ENCODE measurements around the gene SHANK3. TPM values are rescaled to one million over a fixed set of nuclear protein-coding genes. Genes with fewer than 3 reads are reported as not detected.

Gene SHANK3
- total and polyA plus RNA-seq, 7 donors: 4.2 to 16.3 (median 9.3) TPM

GRCh38 chr22:50673231-50674129 is 857 bp downstream of the SHANK3 start:
- H3K36me3 ChIP-seq (ENCODE audit: insufficient read depth in 1 of 2, low read depth in 1 of 2): no peaks in the 10 kb centered on the region
- H3K27me3 ChIP-seq (ENCODE audit: insufficient read depth in 3 of 3, low read length in 2 of 3): peaks cover 0 to 57% (median 12%) of the 10 kb centered on the region in 3 donors
- peak overlapping the region; percentile 61 for H3K27ac ChIP-seq
- ATAC-seq (peak in 1 of 4 donors; percentile 13), DNase-seq (no peak)
- WGBS, 3 donors: 2 to 4% (median 3%) methylated on average over 41 to 69 of the region's 69 CpGs
- peak overlapping the region; percentile 63 for H3K4me3 ChIP-seq
- H3K9me3 ChIP-seq: no peaks in the 10 kb centered on the region
- intact Hi-C loops (cut with DNase I): no loop called here
- no peak for TF ChIP-seq CTCF (IDR thresholded peaks at IDR 0.05)
- H3K4me1 ChIP-seq: no peaks in the 10 kb centered on the region

GRCh38 chr22:50674130-50674500 is 1.5 kb downstream of the SHANK3 start:
- ATAC-seq (no peak), DNase-seq (no peak)
- TF ChIP-seq CTCF (IDR thresholded peaks at IDR 0.05): no peak
- Histone ChIP-seq H3K27ac (no peak overlapping the region), H3K9me3 (no peaks in the 10 kb centered on the region), H3K4me3 (peak overlapping the region; percentile 63), H3K36me3 (ENCODE audit: insufficient read depth in 1 of 2, low read depth in 1 of 2) (peaks cover 0 to 3% of the 10 kb centered on the region in 2 donors), H3K27me3 (ENCODE audit: insufficient read depth in 3 of 3, low read length in 2 of 3) (peaks cover 0 to 56% (median 12%) of the 10 kb centered on the region in 3 donors), H3K4me1 (no peaks in the 10 kb centered on the region)
- 0 to 1% (median 0%) methylated on average over 3 to 18 of the region's 43 CpGs for WGBS, 3 donors
- intact Hi-C loops (cut with DNase I): no loop called here

- ATAC-seq: no peak
- peaks cover 0 to 51% (median 12%) of the 10 kb centered on the region in 3 donors for H3K27me3 ChIP-seq (ENCODE audit: insufficient read depth in 3 of 3, low read length in 2 of 3)
- intact Hi-C loops (cut with DNase I): no loop called here
These were observed 2.3 kb downstream of the SHANK3 start for GRCh38 chr22:50674606-50675552.

More at GRCh38 chr22:50674606-50675552, 2.3 kb downstream of the SHANK3 start:
- Histone ChIP-seq H3K27ac (no peak overlapping the region), H3K9me3 (no peaks in the 10 kb centered on the region), H3K4me3 (peak overlapping the region; percentile 60), H3K4me1 (no peaks in the 10 kb centered on the region), H3K36me3 (ENCODE audit: insufficient read depth in 1 of 2, low read depth in 1 of 2) (peaks cover 0 to 3% of the 10 kb centered on the region in 2 donors)
- WGBS, 3 donors: 5 to 9% (median 7%) methylated on average over 41 to 105 of the region's 105 CpGs
- no peak for DNase-seq
- no peak for TF ChIP-seq CTCF (IDR thresholded peaks at IDR 0.05)

Data from psoas muscle (tissue), 8 donors.